HepG2 (cell line): Measurements from ENCODE around the gene LIFR. TPM values are rescaled to one million over a fixed set of nuclear protein-coding genes. Genes with fewer than 3 reads are reported as not detected.

Source experiments
- ATAC-seq: fragments of 200-7000 bp; cut with Tn5 transposase; 3 replicates; pipeline ENCODE4 v1.9.1; 2020; ENCODE audit warnings: mild to moderate bottlenecking, moderate library complexity
- BruUV-seq: library from RNA; stranded (reverse); fragments of 400-500 nt; replicated peaks from 2 replicates; lab custom pipeline; 2021; lab: Mats Ljungman, UMichigan
- CTCF ChIA-PET: fragments of 300-600 bp; formaldehyde crosslinking; extraction: SDS; loops from one replicate; lab custom pipeline; 2021; ENCODE audit warnings: low total read pairs, inconsistent platforms, low intra/inter-chr PET ratio; lab: Yijun Ruan, JAX
- POLR2A ChIA-PET: fragments of 350-600 bp; sonication (Branson Sonifier 250); formaldehyde crosslinking; loops from one replicate; lab custom pipeline; 2020; ENCODE audit warnings: antibody characterized with exemption, inconsistent platforms; lab: Yijun Ruan, JAX
- DNase-seq: peaks from one replicate; pipeline ENCODE4 v3.0.0-alpha.2; 2015; ENCODE audit warnings: low spot score
- FAIRE-seq: peaks from 3 replicates; lab custom pipeline; 2011; peaks lifted over from hg19 to GRCh38; lab: Jason Lieb, UNC
- H2AFZ ChIP-seq: one replicate; pipeline ENCODE4 v1.6.1; 2011; ENCODE audit warnings: low read length, inconsistent platforms
- H3K27ac ChIP-seq: fragments of 300-600 bp; 3 replicates; pipeline ENCODE4 v1.8.0; 2011; ENCODE audit warnings: mixed run types, mild to moderate bottlenecking, mixed read lengths, low read length, inconsistent platforms; ENCODE audit not compliant: insufficient read depth; ENCODE audit errors: extremely low read length
- H3K27me3 ChIP-seq, 2 experiments: fragments of 200-600 bp in 1 of 2; 2 replicates in 1 of 2; 3 replicates in 1 of 2; pipeline versions ENCODE4 v1.6.0 to v1.8.0; 2011; ENCODE audit warnings: low read length in 2 of 2, mild to moderate bottlenecking in 2 of 2, moderate library complexity in 2 of 2, inconsistent platforms in 1 of 2; ENCODE audit not compliant: insufficient read depth in 2 of 2, control insufficient read depth in 1 of 2
- H3K36me3 ChIP-seq, 2 experiments: fragments of 200-600 bp in 1 of 2; replicated peaks in 1 of 2; 2 replicates in 1 of 2; 3 replicates in 1 of 2; pipeline versions ENCODE4 v1.5.1 to v1.8.0; 2011; ENCODE audit warnings: low read length in 2 of 2, inconsistent platforms in 1 of 2; ENCODE audit not compliant: insufficient read depth in 2 of 2, control insufficient read depth in 1 of 2
- H3K4me1 ChIP-seq: 2 replicates; pipeline ENCODE4 v1.5.1; 2012; ENCODE audit warnings: low read length, inconsistent platforms; ENCODE audit not compliant: insufficient read depth
- H3K4me2 ChIP-seq: 2 replicates; pipeline ENCODE4 v1.6.0; 2011; ENCODE audit warnings: low read depth, low read length, inconsistent platforms
- H3K4me3 ChIP-seq, 3 experiments: fragments of 200-600 bp in 1 of 3; sonication (generic), shearing (Covaris generic) in 1 of 3; replicated peaks in 1 of 3; 2 replicates each; pipeline ENCODE4 v1.5.1; 2011 to 2016; ENCODE audit warnings: low read length in 3 of 3, inconsistent platforms in 2 of 3, low read depth in 2 of 3, mild to moderate bottlenecking in 2 of 3, control low read depth in 1 of 3, mixed read lengths in 1 of 3; ENCODE audit not compliant: insufficient read depth in 1 of 3
- H3K79me2 ChIP-seq: one replicate; pipeline ENCODE4 v1.6.1; 2011; ENCODE audit warnings: low read length, inconsistent platforms; ENCODE audit not compliant: insufficient read depth
- H3K9ac ChIP-seq: 2 replicates; pipeline ENCODE4 v1.6.0; 2011; ENCODE audit warnings: mild to moderate bottlenecking, low read depth, low read length, inconsistent platforms; ENCODE audit not compliant: insufficient read depth
- H3K9me3 ChIP-seq: 2 replicates; pipeline ENCODE4 v1.5.1; 2012; ENCODE audit warnings: mild to moderate bottlenecking, low read length
- H4K20me1 ChIP-seq: 2 replicates; pipeline ENCODE4 v1.6.0; 2011; ENCODE audit warnings: inconsistent platforms, mild to moderate bottlenecking, low read length, moderate library complexity; ENCODE audit not compliant: insufficient read depth
- ELF4 ChIP-seq: sonication (generic); formaldehyde crosslinking; IDR thresholded peaks from 2 replicates; pipeline ENCODE4 v1.5.0; 2020; ENCODE audit warnings: missing genetic modification reagents, mild to moderate bottlenecking, moderate library complexity, borderline replicate concordance
- EZH2 ChIP-seq: conservative IDR thresholded peaks from 2 replicates; pipeline ENCODE4 v1.6.1; 2012; ENCODE audit warnings: mild to moderate bottlenecking, low read depth, low read length, moderate library complexity
- HOXA3 ChIP-seq: sonication (generic); formaldehyde crosslinking; IDR thresholded peaks from 2 replicates; pipeline ENCODE4 v1.5.0; 2020; ENCODE audit warnings: missing genetic modification reagents
- KDM4B ChIP-seq: sonication (generic); formaldehyde crosslinking; IDR thresholded peaks from 2 replicates; pipeline ENCODE4 v1.4.0; 2020; ENCODE audit warnings: missing genetic modification reagents
- MAF1 ChIP-seq: sonication (generic); formaldehyde crosslinking; IDR thresholded peaks from 2 replicates; pipeline ENCODE4 v1.5.0; 2020; ENCODE audit warnings: missing genetic modification reagents, borderline replicate concordance
- MYNN ChIP-seq: sonication (generic); formaldehyde crosslinking; IDR thresholded peaks from 2 replicates; pipeline ENCODE4 v1.4.0; 2020; ENCODE audit warnings: mild to moderate bottlenecking, low read depth, missing genetic modification reagents
- NAIF1 ChIP-seq: sonication (generic); formaldehyde crosslinking; IDR thresholded peaks from 2 replicates; pipeline ENCODE4 v1.5.0; 2020; ENCODE audit warnings: mild to moderate bottlenecking, missing genetic modification reagents, borderline replicate concordance
- RERE ChIP-seq: IDR thresholded peaks from 2 replicates; pipeline ENCODE4 v1.6.1; 2016; ENCODE audit warnings: low read depth, missing genetic modification reagents, missing compliant biosample characterization
- REXO4 ChIP-seq: sonication (generic); formaldehyde crosslinking; IDR thresholded peaks from 2 replicates; pipeline ENCODE4 v1.8.0; 2022; ENCODE audit warnings: missing genetic modification reagents, mild to moderate bottlenecking, borderline replicate concordance
- SRSF4 ChIP-seq: fragments of 200-400 bp; formaldehyde crosslinking; IDR thresholded peaks from one replicate; pipeline ENCODE4 v1.6.1; 2018; ENCODE audit warnings: mild to moderate bottlenecking, low read depth, low read length, moderate library complexity; ENCODE audit not compliant: poor library complexity, severe bottlenecking
- TOE1 ChIP-seq: sonication (generic); formaldehyde crosslinking; IDR thresholded peaks from 2 replicates; pipeline ENCODE4 v1.4.0; 2020; ENCODE audit warnings: mild to moderate bottlenecking, missing genetic modification reagents
- ZBTB7B ChIP-seq: sonication (generic); formaldehyde crosslinking; IDR thresholded peaks from 2 replicates; pipeline ENCODE4 v1.4.0; 2020; ENCODE audit warnings: missing genetic modification reagents
- ZMAT3 ChIP-seq: sonication (generic); formaldehyde crosslinking; conservative IDR thresholded peaks from 2 replicates; pipeline ENCODE4 v1.7.0; 2021; ENCODE audit warnings: missing genetic modification reagents
- ZNF672 ChIP-seq: sonication (generic); formaldehyde crosslinking; IDR thresholded peaks from 2 replicates; pipeline ENCODE4 v1.8.1; 2022; ENCODE audit warnings: missing genetic modification reagents
- WGBS: methylation state at CpG from one replicate; pipeline ENCODE4 v1.1.6; 2017; ENCODE audit warnings: low lambda C conversion rate; 5-methylcytosine and 5-hydroxymethylcytosine counted together
- in situ Hi-C: cut with HindIII; loops from 2 replicates; pipeline ENCODE4 v1.10.0; 2017; ENCODE audit warnings: low pct_unique_long_range_greater_than_20kb; ENCODE audit not compliant: extremely low pct_ligation_motif_present
- intact Hi-C: fragments of 100-400 bp; cut with micrococcal nuclease; formaldehyde crosslinking; loops from one replicate; pipeline ENCODE4 v1.10.0; 2022; ENCODE audit not compliant: unreplicated experiment
- polyA plus RNA-seq, 8 experiments: library from polyadenylated mRNA; depleted of rRNA in 3 of 8; stranded (reverse) in 7 of 8; unstranded in 1 of 8; fragments of >200 nt; fragmentation: Illumina TruSeq in 4 of 8; extraction: Trizol in 4 of 8; gene quantifications; 2 replicates each; pipeline versions ENCODE4 v1.2.1 to v1.2.3, GENCODE V29; 2011 to 2016; ENCODE audit warnings: low read depth in 4 of 8, missing spikeins in 1 of 8, mixed read lengths in 1 of 8; ENCODE audit not compliant: insufficient read depth in 1 of 8
- total RNA-seq, 5 experiments: library from RNA; depleted of rRNA; stranded (reverse); fragments of >200 nt; fragmentation: Illumina TruSeq; extraction: Trizol; gene quantifications; 2 replicates each; pipeline ENCODE4 v1.2.3, GENCODE V29; 2016; ENCODE audit warnings: low read depth in 1 of 5

The LIFR gene
- total and polyA plus RNA-seq, 2 of the 13 experiments (the other 11 are each of a cell fraction or from before 2014, with no cell fraction given) = 6.3 to 25.2 TPM

- FAIRE-seq (no peak), ATAC-seq (no peak), DNase-seq (no peak)
- no peaks in the 10 kb centered on the region for H3K79me2 ChIP-seq
- peaks cover 3 to 11% of the 10 kb centered on the region in 2 experiments; a peak in 2 of 5 replicates for H3K27me3 ChIP-seq
- TF ChIP-seq ZBTB7B (CRISPR knock-in tag) (no peak), REXO4 (CRISPR knock-in tag) (no peak), ELF4 (no peak), ZMAT3 (CRISPR knock-in tag) (no peak), TOE1 (CRISPR knock-in tag) (no peak), KDM4B (CRISPR knock-in tag) (no peak), SRSF4 (no peak), MAF1 (no peak), ZNF672 (CRISPR knock-in tag) (no peak), RERE (CRISPR knock-in tag) (no peak), HOXA3 (CRISPR knock-in tag) (no peak), MYNN (CRISPR knock-in tag) (no peak), NAIF1 (CRISPR knock-in tag) (no peak), EZH2 (no peak)
- no peaks in the 10 kb centered on the region for H3K4me1 ChIP-seq
- H3K4me3 ChIP-seq = no peak overlapping the region
- H3K36me3 ChIP-seq = no peaks in the 10 kb centered on the region
- POLR2A ChIA-PET = no interaction called here
- BruUV-seq = no TSS peak
- H3K4me2 ChIP-seq = no peak overlapping the region
- H4K20me1 ChIP-seq = no peaks in the 10 kb centered on the region
- no peaks in the 10 kb centered on the region for H3K9me3 ChIP-seq
- intact Hi-C loops (no loop called here), in situ Hi-C loops (loop anchor here (10.0 kb wide), 1 partner anchor 109 kb away; the partner anchor contains the start of gene LIFR)
- no peak overlapping the region for H3K27ac ChIP-seq
- H3K9ac ChIP-seq = no peak overlapping the region
- no peak overlapping the region for H2AFZ ChIP-seq
- 56% methylated on average over 7 of the region's 24 CpGs for WGBS
- CTCF ChIA-PET = no interaction called here
These were observed 110.9 kb downstream of the LIFR start for GRCh38 chr5:38445374-38446028.
